Measurements from ENCODE around the gene IQCH.

GRCh38 chr15:67403428-67404154 is 149.0 kb downstream of the IQCH start:
- TF ChIP-seq CTCF (IDR thresholded peaks at IDR 0.05) (no peak), POLR2A (IDR thresholded peaks at IDR 0.05) (no peak)

Data from thyroid gland (tissue), 4 donors.